GM12872 (cell line): ENCODE results near the gene IGSF3.

Experiments
- CTCF ChIP-seq: IDR thresholded peaks from 3 replicates; pipeline ENCODE4 v1.5.1; 2011; ENCODE audit warnings: low read depth, mild to moderate bottlenecking, low read length, moderate library complexity; ENCODE audit not compliant: insufficient read depth

IGSF3 gene

GRCh38 chr1:116587501-116588227, 79.9 kb downstream of the IGSF3 start:
- no peak for TF ChIP-seq CTCF

- TF ChIP-seq CTCF: no peak
Observed at GRCh38 chr1:116586741-116587143, 80.8 kb downstream of the IGSF3 start.

GRCh38 chr1:116585886-116586285, 81.6 kb downstream of the IGSF3 start:
- no peak for TF ChIP-seq CTCF

- no peak for TF ChIP-seq CTCF
Observed at GRCh38 chr1:116581323-116581885, 86.1 kb downstream of the IGSF3 start.

- no peak for TF ChIP-seq CTCF
Observed at GRCh38 chr1:116580446-116581322, 86.8 kb downstream of the IGSF3 start.

- TF ChIP-seq CTCF: no peak
Observed at GRCh38 chr1:116579259-116579875, 88.2 kb downstream of the IGSF3 start.

- TF ChIP-seq CTCF: no peak
Observed at GRCh38 chr1:116578581-116578980, 89.0 kb downstream of the IGSF3 start.
